Memory B cell (primary cell): ENCODE measurements around the gene METTL15.
"Not testable (repeated sequence)": the region's sequence is repeated elsewhere in the genome, so short reads cannot be mapped to it uniquely, and the experiment has no call there.

Source experiments
- ATAC-seq: fragments of 150-1000 bp; cut with Tn5 transposase; 2 replicates; pipeline ENCODE4 v1.10.0; 2021; ENCODE audit warnings: low read depth, mild to moderate bottlenecking, moderate library complexity
- DNase-seq, 2 donors: peaks; one replicate each; pipeline ENCODE4 v3.0.0; 2022; ENCODE audit warnings: low spot score in 2 of 2
- H3K27ac Mint-ChIP-seq: one replicate; pipeline ENCODE4 v1.8.0; 2022; ENCODE audit warnings: mild to moderate bottlenecking, moderate library complexity, mixed read lengths
- H3K27me3 Mint-ChIP-seq: one replicate; pipeline ENCODE4 v1.8.0; 2022; ENCODE audit warnings: mixed read lengths
- H3K36me3 Mint-ChIP-seq: one replicate; pipeline ENCODE4 v1.8.0; 2022; ENCODE audit warnings: mild to moderate bottlenecking, mixed read lengths
- H3K4me1 Mint-ChIP-seq: one replicate; pipeline ENCODE4 v1.8.0; 2022; ENCODE audit warnings: mixed read lengths
- H3K4me3 Mint-ChIP-seq: one replicate; pipeline ENCODE4 v1.8.0; 2022; ENCODE audit warnings: mild to moderate bottlenecking, moderate library complexity, mixed read lengths
- H3K9me3 Mint-ChIP-seq: one replicate; pipeline ENCODE4 v1.8.0; 2022; ENCODE audit warnings: mixed read lengths

METTL15 gene

DNA sequence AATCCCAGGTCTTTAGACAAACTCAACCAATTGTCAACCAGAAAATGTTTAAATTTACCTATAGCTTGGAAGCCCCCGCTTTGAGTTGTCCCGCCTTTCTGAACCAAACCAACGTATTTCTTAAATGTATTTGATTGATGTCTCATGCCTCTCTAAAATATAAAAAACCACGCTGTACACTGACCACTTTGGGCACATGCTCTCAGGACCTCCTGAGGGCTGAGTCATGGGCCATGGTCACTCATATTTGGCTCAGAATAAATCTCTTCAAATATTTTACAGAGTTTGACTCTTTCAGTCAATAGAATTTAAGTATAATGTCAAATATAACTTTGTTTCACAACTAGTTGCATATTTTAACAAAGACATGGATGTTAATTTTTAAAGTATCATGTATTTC, 5.9 kb upstream of the METTL15 start:
- H3K27ac Mint-ChIP-seq, DNase-seq, H3K4me3 Mint-ChIP-seq, ATAC-seq, H3K9me3 Mint-ChIP-seq, H3K27me3 Mint-ChIP-seq, H3K4me1 Mint-ChIP-seq, H3K36me3 Mint-ChIP-seq: not testable (repeated sequence)

DNA sequence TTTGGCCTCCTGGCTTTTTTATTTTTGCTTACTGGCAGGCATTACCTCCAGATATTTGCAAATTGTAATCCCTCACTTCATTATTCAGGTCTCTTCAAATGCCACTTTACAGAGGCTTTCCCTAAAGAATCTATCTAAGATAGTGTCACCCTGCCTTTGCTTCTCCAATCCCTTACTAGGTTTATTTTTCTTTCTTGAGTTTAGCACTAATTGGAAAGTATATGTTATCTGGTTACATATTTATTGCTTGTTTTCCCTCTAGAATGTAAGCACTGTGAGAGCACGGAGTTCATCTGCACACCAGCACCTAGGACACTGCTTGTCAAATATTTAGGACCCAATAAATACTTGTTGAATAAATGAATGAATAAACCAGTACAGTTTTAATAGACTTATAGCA, 3.8 kb upstream of the METTL15 start:
- H3K4me3 Mint-ChIP-seq = no peak overlapping the region
- DNase-seq = no peak
- no peaks in the 10 kb centered on the region for H3K36me3 Mint-ChIP-seq
- H3K4me1 Mint-ChIP-seq = peaks cover 10% of the 10 kb centered on the region
- no peak overlapping the region for H3K27ac Mint-ChIP-seq
- H3K9me3 Mint-ChIP-seq = no peaks in the 10 kb centered on the region
- ATAC-seq = no peak
- no peaks in the 10 kb centered on the region for H3K27me3 Mint-ChIP-seq

DNA sequence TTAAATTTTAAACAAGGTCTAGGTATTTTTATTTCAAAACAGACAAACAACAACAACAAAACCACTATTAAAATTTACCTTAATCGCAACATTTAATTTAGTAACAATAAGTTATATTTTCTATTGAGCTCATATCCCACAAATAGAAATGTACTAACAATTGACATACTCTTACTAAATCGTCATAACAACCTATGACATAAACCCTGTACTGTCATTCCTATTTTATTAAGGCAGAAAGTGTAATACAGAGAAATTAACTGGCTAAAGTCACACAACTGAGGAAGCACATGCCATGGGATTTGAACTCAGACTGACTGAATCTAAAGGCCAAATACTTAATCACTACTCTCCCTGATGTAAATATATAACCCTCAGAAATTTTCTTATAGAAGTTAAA, 3.2 kb upstream of the METTL15 start:
- Mint-ChIP-seq H3K4me1 (peaks cover 14% of the 10 kb centered on the region), H3K27ac (no peak overlapping the region), H3K9me3 (no peaks in the 10 kb centered on the region), H3K36me3 (no peaks in the 10 kb centered on the region), H3K27me3 (no peaks in the 10 kb centered on the region), H3K4me3 (no peak overlapping the region)
- no peak for ATAC-seq
- DNase-seq = no peak

DNA sequence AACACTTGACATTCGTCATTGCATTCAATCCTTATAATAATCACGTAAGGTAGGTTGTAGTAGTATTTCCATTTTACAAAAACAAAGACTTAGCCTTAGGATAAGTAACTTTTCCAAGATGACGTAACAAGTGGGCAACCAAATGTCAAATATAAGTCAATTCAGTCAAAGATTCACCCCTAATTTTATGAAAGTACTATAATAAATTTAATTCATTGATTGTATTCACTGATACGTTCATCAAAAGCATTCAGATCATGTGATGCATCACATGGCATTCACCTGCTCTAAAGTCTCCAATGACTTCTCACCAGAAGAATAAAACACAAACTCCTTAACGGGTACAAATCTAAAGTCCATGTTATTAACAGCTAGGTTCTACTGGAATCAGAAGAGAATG, 2.3 kb upstream of the METTL15 start:
- H3K4me3 Mint-ChIP-seq = peak overlapping the region; percentile 49
- H3K27ac Mint-ChIP-seq = peak overlapping the region; percentile 65
- H3K36me3 Mint-ChIP-seq = no peaks in the 10 kb centered on the region
- ATAC-seq (no peak), DNase-seq (no peak)
- H3K9me3 Mint-ChIP-seq = no peaks in the 10 kb centered on the region
- H3K27me3 Mint-ChIP-seq = no peaks in the 10 kb centered on the region
- H3K4me1 Mint-ChIP-seq = peaks cover 20% of the 10 kb centered on the region

DNA sequence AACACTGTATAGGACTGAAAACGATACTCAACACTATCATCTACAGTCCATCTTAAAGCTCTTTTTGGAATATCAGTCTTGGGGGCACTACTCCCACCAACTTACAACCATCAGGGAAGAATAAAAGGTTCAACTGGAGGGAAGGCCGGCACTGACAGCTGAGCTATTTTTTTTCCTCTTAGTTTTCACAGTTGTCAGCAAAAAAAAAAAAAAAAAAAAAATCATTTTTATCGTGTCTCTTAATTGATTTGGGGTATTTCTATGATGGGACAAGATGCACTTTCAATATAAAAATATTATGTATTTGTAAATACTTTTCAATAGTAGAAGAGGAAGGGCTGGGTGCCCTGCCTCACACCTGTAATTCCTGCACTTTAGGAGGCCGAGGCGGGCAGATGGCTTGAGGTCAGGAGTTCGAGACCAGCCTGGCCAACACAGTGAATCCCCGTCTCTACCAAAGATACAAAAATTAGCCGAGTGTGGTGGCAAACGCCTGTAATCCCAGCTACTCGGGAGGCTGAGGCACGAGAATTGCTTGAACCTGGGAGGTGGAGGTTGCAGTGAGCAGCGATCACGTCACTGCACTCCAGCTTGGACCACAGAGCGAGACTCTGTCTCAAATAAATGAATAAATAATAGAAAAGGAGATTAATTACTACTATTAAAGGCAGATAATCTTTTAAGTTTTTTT, 1.7 kb upstream of the METTL15 start:
- no peaks in the 10 kb centered on the region for H3K27me3 Mint-ChIP-seq
- H3K36me3 Mint-ChIP-seq = no peaks in the 10 kb centered on the region
- peak overlapping the region; percentile 65 for H3K27ac Mint-ChIP-seq
- H3K4me1 Mint-ChIP-seq = peaks cover 20% of the 10 kb centered on the region
- peak overlapping the region; percentile 49 for H3K4me3 Mint-ChIP-seq
- DNase-seq = no peak
- ATAC-seq = no peak
- no peaks in the 10 kb centered on the region for H3K9me3 Mint-ChIP-seq

DNA sequence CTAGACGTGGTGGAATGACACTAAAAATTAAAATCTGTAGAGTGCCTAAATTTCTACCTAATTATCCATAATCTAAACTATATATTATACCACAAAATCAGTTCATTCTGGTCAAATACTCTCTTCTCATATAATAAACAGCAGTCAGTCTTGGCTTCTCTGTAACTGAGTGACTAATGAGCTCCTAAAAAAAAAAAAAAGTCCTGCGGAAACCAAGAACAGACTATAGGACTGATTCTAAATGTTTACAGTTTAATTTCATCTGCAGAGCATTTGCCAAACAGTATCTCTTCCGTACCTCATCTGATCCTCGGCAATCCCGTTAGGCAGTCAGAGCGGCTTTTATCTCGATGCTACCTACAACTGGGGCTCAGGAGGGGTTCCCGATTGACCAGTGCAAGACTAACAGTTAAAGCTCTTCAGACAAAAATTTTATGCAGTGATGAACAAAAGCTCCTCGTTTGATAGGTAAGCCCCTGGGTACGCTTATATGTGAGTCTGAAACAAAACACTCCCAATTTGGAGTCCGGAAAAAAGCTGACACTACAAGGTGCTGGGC, 918 bp upstream of the METTL15 start:
- Mint-ChIP-seq H3K4me3 (peak overlapping the region; percentile 95), H3K4me1 (peaks cover 23% of the 10 kb centered on the region), H3K36me3 (no peaks in the 10 kb centered on the region), H3K27ac (peak overlapping the region; percentile 98), H3K27me3 (no peaks in the 10 kb centered on the region), H3K9me3 (no peaks in the 10 kb centered on the region)
- peak; percentile 0 for ATAC-seq
- no peak for DNase-seq

DNA sequence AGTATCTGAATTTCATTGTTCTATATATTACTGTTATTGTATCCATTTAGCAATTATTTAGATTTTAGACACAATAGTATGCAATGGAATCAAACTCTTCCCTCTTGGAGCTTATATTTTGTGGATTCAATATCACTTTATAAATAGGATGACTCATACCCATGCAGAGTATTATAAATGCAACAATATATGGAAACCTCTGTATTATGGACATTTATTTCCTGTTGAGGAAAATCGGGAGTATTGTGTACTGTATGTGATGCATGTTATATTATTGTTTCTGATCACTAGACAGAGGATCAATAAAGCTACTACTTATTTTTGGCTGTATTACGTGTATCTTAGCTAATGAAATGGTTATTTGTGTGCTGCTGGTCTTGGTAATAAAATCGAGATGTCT, 770 bp downstream of the METTL15 start:
- peaks cover 25% of the 10 kb centered on the region for H3K4me1 Mint-ChIP-seq
- H3K9me3 Mint-ChIP-seq = no peaks in the 10 kb centered on the region
- peak overlapping the region; percentile 98 for H3K27ac Mint-ChIP-seq
- no peak for DNase-seq
- H3K36me3 Mint-ChIP-seq = peaks cover 1% of the 10 kb centered on the region
- no peaks in the 10 kb centered on the region for H3K27me3 Mint-ChIP-seq
- ATAC-seq = no peak
- peak overlapping the region; percentile 96 for H3K4me3 Mint-ChIP-seq

DNA sequence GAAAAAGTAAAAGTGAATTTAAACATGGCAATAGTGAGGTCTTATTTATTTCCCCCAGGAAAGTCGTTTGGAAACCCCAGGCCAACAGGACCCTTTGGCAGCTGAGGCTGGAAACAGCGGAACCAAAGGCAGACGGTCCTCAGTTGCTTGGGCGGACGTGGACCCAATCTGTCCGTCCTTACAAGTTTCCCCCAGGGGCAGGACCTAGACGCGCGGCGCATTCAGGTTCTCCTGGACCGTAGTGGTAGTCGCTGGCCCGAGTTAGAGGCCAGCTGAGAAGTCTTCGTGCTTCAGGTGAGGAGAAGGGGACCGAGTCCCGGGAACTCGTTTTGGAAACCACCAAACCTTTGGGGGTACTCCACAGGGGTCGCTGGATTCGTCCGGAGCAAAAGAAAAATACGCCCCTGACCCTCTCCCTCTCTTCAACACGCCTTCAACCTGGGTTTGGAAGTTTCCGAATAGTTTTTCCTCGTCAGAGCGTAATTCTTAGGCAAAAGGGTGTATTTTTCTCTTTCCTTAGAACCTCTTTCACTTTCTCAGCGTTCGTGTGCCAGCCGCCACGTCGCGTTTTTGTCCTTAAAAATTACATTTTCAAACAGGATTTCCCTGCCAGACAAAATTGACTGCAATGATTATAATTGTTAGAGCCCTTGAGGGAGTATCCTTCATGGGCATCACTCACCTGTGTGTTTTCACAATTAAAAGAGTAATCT, 2.1 kb downstream of the METTL15 start:
- peak; percentile 9 for ATAC-seq
- Mint-ChIP-seq H3K4me3 (peak overlapping the region; percentile 96), H3K36me3 (peaks cover 10% of the 10 kb centered on the region), H3K9me3 (no peaks in the 10 kb centered on the region), H3K27me3 (no peaks in the 10 kb centered on the region), H3K4me1 (peaks cover 25% of the 10 kb centered on the region), H3K27ac (peak overlapping the region; percentile 98)
- DNase-seq = peak; percentile 25 to 59

DNA sequence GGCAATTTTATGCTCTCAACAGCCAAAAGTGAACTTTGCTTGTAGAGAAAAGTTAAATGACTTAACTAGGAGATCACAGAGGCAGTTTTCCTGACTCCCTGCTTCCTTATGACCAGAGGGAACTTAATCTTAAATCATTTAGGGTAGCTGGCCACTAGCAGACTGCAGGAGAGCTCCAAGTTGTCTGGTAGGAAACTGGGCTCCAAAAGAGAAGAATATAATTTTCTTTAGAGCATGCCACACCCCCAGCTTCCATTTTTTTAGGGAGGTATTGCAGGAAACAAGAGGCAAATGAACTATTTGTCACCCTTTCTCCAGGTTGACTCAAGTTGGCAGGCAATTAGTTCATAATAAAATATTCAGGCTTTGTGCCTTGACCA, 2.6 kb downstream of the METTL15 start:
- H3K9me3 Mint-ChIP-seq = no peaks in the 10 kb centered on the region
- H3K4me3 Mint-ChIP-seq = peak overlapping the region; percentile 96
- peaks cover 26% of the 10 kb centered on the region for H3K4me1 Mint-ChIP-seq
- ATAC-seq (no peak), DNase-seq (no peak)
- H3K27me3 Mint-ChIP-seq = no peaks in the 10 kb centered on the region
- peak overlapping the region; percentile 98 for H3K27ac Mint-ChIP-seq
- peaks cover 10% of the 10 kb centered on the region for H3K36me3 Mint-ChIP-seq

DNA sequence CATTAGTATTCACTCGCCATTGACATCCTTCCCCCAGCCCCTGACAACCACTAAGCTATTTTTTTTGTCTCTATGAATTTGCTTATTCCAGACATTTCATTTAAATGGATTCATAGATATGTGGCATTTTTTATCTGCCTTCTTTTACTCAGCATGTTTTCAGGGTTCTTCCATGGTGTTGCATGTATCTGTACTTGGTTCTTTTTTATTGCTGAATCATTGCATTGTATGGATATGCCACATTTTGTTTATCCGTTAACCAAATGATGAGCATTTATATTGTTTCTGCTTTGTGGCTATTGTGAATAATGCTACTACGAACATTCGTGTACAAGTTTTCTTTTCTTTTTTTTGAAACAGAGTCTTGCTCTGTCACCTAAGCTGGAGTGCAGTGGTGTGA, 5.9 kb downstream of the METTL15 start:
- ATAC-seq (no peak), DNase-seq (no peak)
- H3K27me3 Mint-ChIP-seq = no peaks in the 10 kb centered on the region
- H3K4me3 Mint-ChIP-seq = no peak overlapping the region
- H3K4me1 Mint-ChIP-seq = peaks cover 21% of the 10 kb centered on the region
- H3K27ac Mint-ChIP-seq = no peak overlapping the region
- H3K9me3 Mint-ChIP-seq = no peaks in the 10 kb centered on the region
- H3K36me3 Mint-ChIP-seq = peaks cover 10% of the 10 kb centered on the region

DNA sequence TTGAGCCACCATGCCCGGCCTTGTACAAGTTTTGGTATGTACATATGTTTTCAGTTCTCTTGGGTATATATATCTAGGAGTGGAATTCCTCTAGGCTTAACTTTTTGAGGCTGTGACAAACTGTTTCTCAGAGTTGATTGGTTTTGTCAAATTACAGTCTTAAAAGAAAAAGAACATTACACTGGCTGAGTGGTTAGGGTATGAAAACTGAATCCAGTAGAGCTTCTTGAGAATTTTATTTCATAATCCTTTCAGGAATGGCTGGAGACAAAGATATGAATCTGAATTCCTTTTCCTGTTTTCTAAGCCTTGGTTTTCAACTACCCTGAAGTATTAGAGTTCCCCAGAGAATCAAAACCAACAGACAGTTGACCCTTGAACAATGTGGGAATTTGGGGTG, 6.5 kb downstream of the METTL15 start:
- Mint-ChIP-seq H3K36me3 (peaks cover 10% of the 10 kb centered on the region), H3K4me1 (peaks cover 16% of the 10 kb centered on the region), H3K4me3 (no peak overlapping the region), H3K27ac (no peak overlapping the region), H3K9me3 (no peaks in the 10 kb centered on the region), H3K27me3 (no peaks in the 10 kb centered on the region)
- ATAC-seq = no peak
- DNase-seq = no peak

DNA sequence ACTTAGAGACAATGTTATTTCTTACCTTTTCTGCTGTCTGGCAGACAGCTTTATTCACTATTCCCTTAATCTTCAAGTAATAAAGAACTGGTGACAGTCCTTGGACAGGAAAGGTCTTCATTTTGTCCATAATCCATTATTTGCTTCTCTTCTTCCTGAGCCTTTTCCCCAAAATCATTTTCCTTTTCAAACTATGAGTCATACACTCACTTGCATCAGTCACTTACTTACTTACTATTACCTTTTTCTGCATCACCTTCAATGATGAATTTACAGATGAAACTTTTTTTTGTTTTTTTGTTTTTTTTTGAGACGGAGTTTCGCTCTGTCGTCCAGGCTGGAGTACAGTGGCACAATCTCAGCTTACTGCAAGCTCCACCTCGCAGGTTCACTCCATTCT, 9.5 kb downstream of the METTL15 start:
- no peak overlapping the region for H3K27ac Mint-ChIP-seq
- no peak for ATAC-seq
- no peak overlapping the region for H3K4me3 Mint-ChIP-seq
- no peaks in the 10 kb centered on the region for H3K27me3 Mint-ChIP-seq
- H3K4me1 Mint-ChIP-seq = peaks cover 8% of the 10 kb centered on the region
- DNase-seq = no peak
- peaks cover 13% of the 10 kb centered on the region for H3K36me3 Mint-ChIP-seq
- no peaks in the 10 kb centered on the region for H3K9me3 Mint-ChIP-seq

DNA sequence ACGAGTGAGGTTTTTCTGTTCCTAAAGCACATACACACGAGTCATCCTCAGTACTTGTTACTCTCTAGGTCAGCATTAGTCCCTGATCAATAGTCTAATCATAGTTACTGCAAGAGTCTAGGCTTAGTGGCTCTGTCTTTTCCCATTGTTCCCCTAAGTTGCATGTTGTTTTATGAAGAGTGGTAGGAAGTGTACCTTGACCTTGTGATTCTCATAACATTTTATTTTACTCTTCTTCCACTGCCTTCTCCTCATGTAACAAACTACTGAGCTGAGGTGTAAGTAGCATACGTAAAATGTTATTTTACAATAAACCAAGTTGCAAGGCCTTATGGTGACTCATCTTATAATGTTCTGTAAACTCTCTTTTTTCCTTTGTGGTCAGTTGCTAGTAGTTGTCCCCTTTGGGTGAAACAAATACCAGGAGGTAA, 15.0 kb downstream of the METTL15 start:
- DNase-seq = no peak
- Mint-ChIP-seq H3K4me3 (no peak overlapping the region), H3K9me3 (no peaks in the 10 kb centered on the region), H3K27me3 (no peaks in the 10 kb centered on the region), H3K4me1 (peaks cover 4% of the 10 kb centered on the region), H3K36me3 (peaks cover 18% of the 10 kb centered on the region), H3K27ac (no peak overlapping the region)
- no peak for ATAC-seq

DNA sequence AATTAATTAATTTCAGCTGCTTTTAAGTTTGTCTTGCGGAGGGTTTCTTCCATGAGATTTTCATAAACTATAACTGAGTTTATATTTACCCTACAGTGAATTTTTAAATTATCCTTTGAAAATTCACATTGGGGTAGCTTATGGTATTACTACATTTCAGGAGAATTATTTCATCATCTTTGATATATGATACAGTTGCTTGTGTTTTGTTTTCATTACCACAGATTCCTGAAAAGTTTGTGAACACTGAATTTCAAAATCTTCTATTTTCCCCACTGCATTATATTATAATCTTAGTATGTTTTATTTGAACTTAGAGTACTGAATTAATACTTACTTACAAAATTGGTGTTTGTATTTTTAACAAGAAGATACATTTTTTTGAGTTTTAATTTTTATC, 24.4 kb downstream of the METTL15 start:
- peaks cover 20% of the 10 kb centered on the region for H3K36me3 Mint-ChIP-seq
- ATAC-seq (no peak), DNase-seq (no peak)
- no peaks in the 10 kb centered on the region for H3K27me3 Mint-ChIP-seq
- no peak overlapping the region for H3K27ac Mint-ChIP-seq
- H3K9me3 Mint-ChIP-seq = peaks cover 1% of the 10 kb centered on the region
- no peaks in the 10 kb centered on the region for H3K4me1 Mint-ChIP-seq
- H3K4me3 Mint-ChIP-seq = no peak overlapping the region
